CD4-positive, alpha-beta T cell (primary cell): ENCODE data around the gene TBCEL. TPM values are rescaled to one million over a fixed set of nuclear protein-coding genes. Genes with fewer than 3 reads are reported as not detected.

Experiments used
- ATAC-seq: fragments of 200-7000 bp; cut with Tn5 transposase; one replicate; pipeline ENCODE4 v1.10.0; 2022; ENCODE audit warnings: mild to moderate bottlenecking; ENCODE audit not compliant: poor library complexity
- CTCF ChIA-PET: fragments of 350-600 bp; sonication (Branson Sonifier 250); formaldehyde crosslinking; loops from one replicate; lab custom pipeline; 2021; ENCODE audit warnings: antibody characterized with exemption, inconsistent platforms; lab: Charles Lee
- POLR2A ChIA-PET: fragments of 350-600 bp; sonication (Branson Sonifier 250); formaldehyde crosslinking; loops from one replicate; lab custom pipeline; 2021; ENCODE audit warnings: antibody characterized with exemption, inconsistent platforms; lab: Charles Lee
- DNase-seq, 14 experiments: peaks; one replicate each; pipeline ENCODE4 v3.0.0-alpha.2; 2013 to 2020; ENCODE audit warnings: mixed read lengths in 2 of 14
- H3K27ac ChIP-seq, 2 donors: one replicate each; pipeline versions ENCODE4 v1.5.1 to v1.7.0; 2013; ENCODE audit warnings: low read length in 2 of 2, low read depth in 1 of 2, mild to moderate bottlenecking in 1 of 2
- H3K27me3 ChIP-seq, 2 experiments: 1 replicate in 1 of 2; 2 replicates in 1 of 2; pipeline versions ENCODE4 v1.6.1 to v1.7.0; 2013; ENCODE audit warnings: low read length in 2 of 2, control low read depth in 1 of 2, mild to moderate bottlenecking in 1 of 2, moderate library complexity in 1 of 2; ENCODE audit not compliant: insufficient read depth in 2 of 2, control insufficient read depth in 1 of 2
- H3K36me3 ChIP-seq: one replicate; pipeline ENCODE4 v1.6.1; 2013; ENCODE audit warnings: low read length, control low read depth; ENCODE audit not compliant: insufficient read depth
- H3K4me1 ChIP-seq: one replicate; pipeline ENCODE4 v1.6.1; 2013; ENCODE audit warnings: low read length, control low read depth; ENCODE audit not compliant: insufficient read depth
- H3K4me3 ChIP-seq: one replicate; pipeline ENCODE4 v1.5.1; 2013; ENCODE audit warnings: mild to moderate bottlenecking, low read length, moderate library complexity
- H3K9me3 ChIP-seq, 2 experiments: 1 replicate in 1 of 2; 2 replicates in 1 of 2; pipeline versions ENCODE4 v1.6.1 to v1.7.0; 2013; ENCODE audit warnings: low read length in 2 of 2, mild to moderate bottlenecking in 2 of 2, control low read depth in 1 of 2, moderate library complexity in 1 of 2; ENCODE audit not compliant: control insufficient read depth in 1 of 2, insufficient read depth in 1 of 2
- H3K27ac Mint-ChIP-seq: one replicate; pipeline ENCODE4 v1.8.0; 2020; ENCODE audit warnings: mixed read lengths
- H3K27me3 Mint-ChIP-seq: one replicate; pipeline ENCODE4 v1.8.0; 2021; ENCODE audit warnings: mixed read lengths
- H3K36me3 Mint-ChIP-seq: one replicate; pipeline ENCODE4 v1.8.0; 2021; ENCODE audit warnings: low read depth, mixed read lengths
- H3K4me1 Mint-ChIP-seq: one replicate; pipeline ENCODE4 v1.8.0; 2021; ENCODE audit warnings: low read depth, mixed read lengths
- H3K4me3 Mint-ChIP-seq: one replicate; pipeline ENCODE4 v1.8.0; 2020; ENCODE audit warnings: mild to moderate bottlenecking, mixed read lengths
- H3K9me3 Mint-ChIP-seq: one replicate; pipeline ENCODE4 v1.8.0; 2020; ENCODE audit warnings: mixed read lengths
- CTCF ChIP-seq: fragments of 200-600 bp; IDR thresholded peaks from one replicate; pipeline ENCODE4 v1.8.0; 2022; ENCODE audit warnings: antibody characterized with exemption, mild to moderate bottlenecking
- intact Hi-C, 2 experiments: fragments of 100-400 bp; cut with DNase I in 1 of 2; cut with micrococcal nuclease in 1 of 2; formaldehyde crosslinking; loops; one replicate each; pipeline versions ENCODE4 v1.15.1 to v1.9.0; 2023 to 2025; cut with DNase I, micrococcal nuclease
- total RNA-seq, 174 experiments: library from RNA in 2 of 174; stranded (reverse) in 2 of 174; gene quantifications; one replicate each; pipeline ENCODE4 v1.2.3 and lab custom pipeline; 2021 to 2026

The TBCEL gene
- total RNA-seq, 2 experiments from 2014 or later, result 19.4 to 20.3 TPM

- H3K36me3 Mint-ChIP-seq, result no peaks in the 10 kb centered on the region
- no peak overlapping the region for H3K27ac ChIP-seq
- ATAC-seq (no peak), DNase-seq (no peak)
- TF ChIP-seq CTCF, result no peak
- H3K4me1 ChIP-seq, result no peaks in the 10 kb centered on the region
- H3K4me3 ChIP-seq, result no peak overlapping the region
- no peak overlapping the region for H3K27ac Mint-ChIP-seq
- CTCF ChIA-PET, result no interaction called here
- intact Hi-C loops, result no loop called here
- H3K9me3 ChIP-seq, result no peaks in the 10 kb centered on the region
- H3K27me3 Mint-ChIP-seq, result peaks cover 28% of the 10 kb centered on the region
- no peak overlapping the region for H3K4me3 Mint-ChIP-seq
- H3K27me3 ChIP-seq, result peaks cover 0 to 5% of the 10 kb centered on the region in 2 experiments
- H3K4me1 Mint-ChIP-seq, result no peaks in the 10 kb centered on the region
- no peaks in the 10 kb centered on the region for H3K36me3 ChIP-seq
- POLR2A ChIA-PET, result no interaction called here
- H3K9me3 Mint-ChIP-seq, result no peaks in the 10 kb centered on the region
These were observed 28.7 kb upstream of the TBCEL start for GRCh38 chr11:120995184-120995583.

- POLR2A ChIA-PET, result no interaction called here
- TF ChIP-seq CTCF, result no peak
- H3K4me3 ChIP-seq, result no peak overlapping the region
- no peak overlapping the region for H3K4me3 Mint-ChIP-seq
- peaks cover 40% of the 10 kb centered on the region for H3K27me3 Mint-ChIP-seq
- H3K4me1 ChIP-seq, result no peaks in the 10 kb centered on the region
- H3K27ac Mint-ChIP-seq, result no peak overlapping the region
- H3K36me3 Mint-ChIP-seq, result no peaks in the 10 kb centered on the region
- no peak for ATAC-seq
- DNase-seq, result no peak
- no peaks in the 10 kb centered on the region for H3K4me1 Mint-ChIP-seq
- peaks cover 0 to 5% of the 10 kb centered on the region in 2 experiments for H3K27me3 ChIP-seq
- no peaks in the 10 kb centered on the region for H3K9me3 Mint-ChIP-seq
- no peak overlapping the region for H3K27ac ChIP-seq
- intact Hi-C loops, result no loop called here
- no peaks in the 10 kb centered on the region for H3K36me3 ChIP-seq
- no peaks in the 10 kb centered on the region for H3K9me3 ChIP-seq
- CTCF ChIA-PET, result interaction anchor here (0.8 kb wide), 1 partner anchor 549 kb away, joined by 3 read pairs; no protein-coding TSS in a partner anchor
These were observed 26.9 kb upstream of the TBCEL start for GRCh38 chr11:120996973-120997372.

- DNase-seq (no peak), ATAC-seq (no peak)
- intact Hi-C loops, result no loop called here
- no peak overlapping the region for H3K4me3 ChIP-seq
- peaks cover 53% of the 10 kb centered on the region for H3K27me3 Mint-ChIP-seq
- POLR2A ChIA-PET, result no interaction called here
- H3K27ac ChIP-seq, result no peak overlapping the region
- H3K27me3 ChIP-seq, result peaks cover 0 to 5% of the 10 kb centered on the region in 2 experiments
- H3K4me1 Mint-ChIP-seq, result no peaks in the 10 kb centered on the region
- no peak for TF ChIP-seq CTCF
- H3K9me3 ChIP-seq, result no peaks in the 10 kb centered on the region
- H3K36me3 ChIP-seq, result no peaks in the 10 kb centered on the region
- no peaks in the 10 kb centered on the region for H3K9me3 Mint-ChIP-seq
- H3K4me1 ChIP-seq, result no peaks in the 10 kb centered on the region
- H3K27ac Mint-ChIP-seq, result no peak overlapping the region
- no peak overlapping the region for H3K4me3 Mint-ChIP-seq
- no peaks in the 10 kb centered on the region for H3K36me3 Mint-ChIP-seq
- CTCF ChIA-PET, result interaction anchor here (1.0 kb wide), 1 partner anchor 9 kb away, joined by 3 read pairs; no protein-coding TSS in a partner anchor
These were observed 25.3 kb upstream of the TBCEL start for GRCh38 chr11:120998581-120998980.
